Bronchial epithelial cell (primary cell): ENCODE data around the gene GYPC. TPM values are rescaled to one million over a fixed set of nuclear protein-coding genes. Genes with fewer than 3 reads are reported as not detected.

ENCODE experiments used
- DNase-seq: peaks from one replicate; pipeline ENCODE4 v3.0.0-alpha.2; 2010; ENCODE audit warnings: low read depth
- FAIRE-seq: peaks from 2 replicates; lab custom pipeline; 2011; peaks lifted over from hg19 to GRCh38; lab: Jason Lieb, UNC
- H3K27me3 ChIP-seq: 2 replicates; pipeline ENCODE4 v1.5.1; 2011; ENCODE audit warnings: low read length; ENCODE audit not compliant: control insufficient read depth, insufficient read depth
- H3K36me3 ChIP-seq: 2 replicates; pipeline ENCODE4 v1.5.1; 2011; ENCODE audit warnings: low read length; ENCODE audit not compliant: control insufficient read depth, insufficient read depth
- H3K4me3 ChIP-seq: 2 replicates; pipeline ENCODE4 v1.5.1; 2011; ENCODE audit warnings: mild to moderate bottlenecking, low read depth, low read length, control low read depth
- CTCF ChIP-seq: IDR thresholded peaks from 2 replicates; pipeline ENCODE4 v1.5.1; 2011; ENCODE audit warnings: mild to moderate bottlenecking, moderate library complexity, low read length, control low read depth, inconsistent platforms; ENCODE audit not compliant: insufficient read depth, severe bottlenecking
- total RNA-seq: library from RNA; depleted of rRNA; stranded (reverse); fragments of >200 nt; gene quantifications from 2 replicates; pipeline ENCODE4 v1.2.1, GENCODE V29; 2014

The GYPC gene
- total RNA-seq, 1 donor from 2014 or later, result 0.53 TPM

- Histone ChIP-seq H3K36me3 (no peaks in the 10 kb centered on the region), H3K4me3 (no peak overlapping the region), H3K27me3 (no peaks in the 10 kb centered on the region)
- FAIRE-seq (no peak), DNase-seq (no peak)
- no peak for TF ChIP-seq CTCF
Observed at GRCh38 chr2:126661702-126662500, 5.9 kb downstream of the GYPC start.

GRCh38 chr2:126662621-126663020 lies 6.7 kb downstream of the GYPC start:
- TF ChIP-seq CTCF, result no peak
- H3K36me3 ChIP-seq, result no peaks in the 10 kb centered on the region
- H3K4me3 ChIP-seq, result no peak overlapping the region
- no peak for FAIRE-seq
- DNase-seq, result no peak
- no peaks in the 10 kb centered on the region for H3K27me3 ChIP-seq

- no peak overlapping the region for H3K4me3 ChIP-seq
- no peak for FAIRE-seq
- DNase-seq, result no peak
- no peaks in the 10 kb centered on the region for H3K36me3 ChIP-seq
- no peaks in the 10 kb centered on the region for H3K27me3 ChIP-seq
- TF ChIP-seq CTCF, result no peak
Observed at GRCh38 chr2:126663184-126663963, 7.4 kb downstream of the GYPC start.

- TF ChIP-seq CTCF, result no peak
- H3K27me3 ChIP-seq, result no peaks in the 10 kb centered on the region
- H3K36me3 ChIP-seq, result no peaks in the 10 kb centered on the region
- FAIRE-seq (no peak), DNase-seq (no peak)
- H3K4me3 ChIP-seq, result no peak overlapping the region
Observed at GRCh38 chr2:126664234-126664633, 8.3 kb downstream of the GYPC start.

GRCh38 chr2:126664639-126665038 lies 8.7 kb downstream of the GYPC start:
- no peak for TF ChIP-seq CTCF
- Histone ChIP-seq H3K4me3 (no peak overlapping the region), H3K36me3 (no peaks in the 10 kb centered on the region), H3K27me3 (no peaks in the 10 kb centered on the region)
- no peak for FAIRE-seq
- no peak for DNase-seq
